HCT116 (cell line): ENCODE data around the gene CORO2B. TPM values are rescaled to one million over a fixed set of nuclear protein-coding genes. Genes with fewer than 3 reads are reported as not detected.

Experiments used
- ATAC-seq: fragments of 200-7000 bp; cut with Tn5 transposase; 2 replicates; pipeline ENCODE4 v1.9.1; 2020; ENCODE audit warnings: mild to moderate bottlenecking, moderate library complexity
- BruUV-seq: library from RNA; stranded (reverse); fragments of 400-500 nt; replicated peaks from 2 replicates; lab custom pipeline; 2021; lab: Mats Ljungman, UMichigan
- CTCF ChIA-PET: fragments of 300-600 bp; sonication (Branson Sonifier 250); formaldehyde crosslinking; loops from one replicate; lab custom pipeline; 2021; ENCODE audit warnings: antibody characterized with exemption; lab: Charles Lee
- POLR2A ChIA-PET: fragments of 300-600, 350-600 bp; sonication (Branson Sonifier 250); formaldehyde crosslinking; loops from one replicate; lab custom pipeline; 2021; ENCODE audit warnings: antibody characterized with exemption; lab: Charles Lee
- RAD21 ChIA-PET, 2 experiments: fragments of 300-600 bp; sonication (Branson Sonifier 250); formaldehyde crosslinking; loops; one replicate each; lab custom pipeline; 2023; ENCODE audit warnings: low total read pairs in 2 of 2; ENCODE audit not compliant: uncharacterized antibody in 2 of 2, unreplicated experiment in 2 of 2, low non-redundant PET in 1 of 2; lab: Charles Lee
- DNase-seq: peaks from one replicate; pipeline ENCODE4 v3.0.0-alpha.2; 2010; ENCODE audit warnings: low read depth, low spot score
- H2AFZ ChIP-seq: fragments of 200-600 bp; shearing (Covaris generic), sonication (generic); 2 replicates; pipeline ENCODE4 v1.6.1; 2017; ENCODE audit warnings: low read depth, mixed run types, mixed read lengths, antibody characterized with exemption, low read length; ENCODE audit not compliant: poor library complexity, severe bottlenecking
- H3K27ac ChIP-seq: 2 replicates; pipeline ENCODE4 v1.5.1; 2012; ENCODE audit warnings: low read depth, low read length
- H3K27me3 ChIP-seq: fragments of 200-600 bp; sonication (generic); 2 replicates; pipeline ENCODE4 v1.6.1; 2016; ENCODE audit warnings: mixed run types, low read length, mixed read lengths; ENCODE audit not compliant: insufficient read depth
- H3K36me3 ChIP-seq, 2 experiments: fragments of 200-500 bp in 1 of 2; fragments of 200-600 bp in 1 of 2; sonication (Bioruptor generic) in 1 of 2; sonication (generic) in 1 of 2; 2 replicates each; pipeline versions ENCODE4 v1.5.1 to v1.6.1; 2014 to 2016; ENCODE audit warnings: low read length in 2 of 2, inconsistent platforms in 1 of 2, mixed read lengths in 1 of 2, mixed run types in 1 of 2; ENCODE audit not compliant: insufficient read depth in 2 of 2, control insufficient read depth in 1 of 2
- H3K4me1 ChIP-seq, 2 experiments: fragments of 200-600 bp in 1 of 2; sonication (generic) in 1 of 2; 2 replicates each; pipeline versions ENCODE4 v1.5.1 to v1.6.1; 2012 to 2017; ENCODE audit warnings: low read length in 2 of 2, inconsistent platforms in 1 of 2, mild to moderate bottlenecking in 1 of 2, mixed read lengths in 1 of 2, mixed run types in 1 of 2, moderate library complexity in 1 of 2; ENCODE audit not compliant: insufficient read depth in 2 of 2, control insufficient read depth in 1 of 2
- H3K4me2 ChIP-seq: fragments of 200-600 bp; sonication (generic); 2 replicates; pipeline ENCODE4 v1.6.1; 2017; ENCODE audit warnings: mixed run types, low read length, mixed read lengths
- H3K4me3 ChIP-seq, 2 experiments: fragments of 200-600 bp in 1 of 2; sonication (generic) in 1 of 2; replicated peaks in 1 of 2; 2 replicates each; pipeline ENCODE4 v1.5.1; 2011 to 2016; ENCODE audit warnings: low read length in 2 of 2, control low read depth in 1 of 2, low read depth in 1 of 2, mild to moderate bottlenecking in 1 of 2, mixed read lengths in 1 of 2, mixed run types in 1 of 2
- H3K79me2 ChIP-seq: fragments of 200-600 bp; sonication (generic); 2 replicates; pipeline ENCODE4 v1.6.1; 2017; ENCODE audit warnings: mild to moderate bottlenecking, mixed run types, low read length, moderate library complexity, mixed read lengths; ENCODE audit not compliant: insufficient read depth
- H3K9ac ChIP-seq: fragments of 200-600 bp; sonication (generic); 2 replicates; pipeline ENCODE4 v1.6.1; 2016; ENCODE audit warnings: low read length, mixed read lengths
- H3K9me2 ChIP-seq: fragments of 200-600 bp; sonication (generic), shearing (Covaris generic); 2 replicates; pipeline ENCODE4 v1.6.1; 2017; ENCODE audit warnings: mixed run types, mild to moderate bottlenecking, moderate library complexity; ENCODE audit not compliant: insufficient read depth
- H3K9me3 ChIP-seq, 2 experiments: fragments of 200-500 bp in 1 of 2; fragments of 200-600 bp in 1 of 2; sonication (Bioruptor generic) in 1 of 2; sonication (generic) in 1 of 2; 2 replicates each; pipeline ENCODE4 v1.6.1; 2014 to 2017; ENCODE audit warnings: low read length in 2 of 2, mixed read lengths in 2 of 2, inconsistent platforms in 1 of 2, low read depth in 1 of 2, mild to moderate bottlenecking in 1 of 2, mixed run types in 1 of 2, moderate library complexity in 1 of 2; ENCODE audit not compliant: control insufficient read depth in 1 of 2, insufficient read depth in 1 of 2
- H4K20me1 ChIP-seq: fragments of 200-600 bp; sonication (generic), shearing (Covaris generic); 2 replicates; pipeline ENCODE4 v1.6.1; 2017; ENCODE audit warnings: mixed run types, mild to moderate bottlenecking, moderate library complexity; ENCODE audit not compliant: insufficient read depth
- CBX3 ChIP-seq: IDR thresholded peaks from 2 replicates; pipeline ENCODE4 v1.6.1; 2012; ENCODE audit warnings: low read depth
- CEBPB ChIP-seq: IDR thresholded peaks from 2 replicates; pipeline ENCODE4 v1.6.1; 2012; ENCODE audit warnings: low read depth
- CTCF ChIP-seq, 3 experiments: fragments of 200-600 bp in 1 of 3; sonication (generic) in 1 of 3; IDR thresholded peaks in 2 of 3; conservative IDR thresholded peaks in 1 of 3; 2 replicates each; pipeline ENCODE4 v1.5.1; 2012 to 2017; ENCODE audit warnings: low read depth in 2 of 3, low read length in 2 of 3, antibody characterized with exemption in 1 of 3, borderline replicate concordance in 1 of 3, control low read depth in 1 of 3, mild to moderate bottlenecking in 1 of 3, mixed read lengths in 1 of 3, mixed run types in 1 of 3, moderate library complexity in 1 of 3; ENCODE audit not compliant: insufficient read depth in 1 of 3
- EGR1 ChIP-seq: IDR thresholded peaks from 2 replicates; pipeline ENCODE4 v1.6.1; 2012; ENCODE audit warnings: low read depth
- ELF1 ChIP-seq: IDR thresholded peaks from 2 replicates; pipeline ENCODE4 v1.6.1; 2012; ENCODE audit warnings: low read depth, borderline replicate concordance
- EZH2 ChIP-seq: fragments of 200-600 bp; sonication (generic); IDR thresholded peaks from 2 replicates; pipeline ENCODE4 v1.6.1; 2017; ENCODE audit warnings: antibody characterized with exemption, mixed run types
- EZH2phosphoT487 ChIP-seq: fragments of 200-600 bp; IDR thresholded peaks from 2 replicates; pipeline ENCODE4 v1.6.1; 2018; ENCODE audit warnings: antibody characterized with exemption, borderline replicate concordance
- FOSL1 ChIP-seq: IDR thresholded peaks from 2 replicates; pipeline ENCODE4 v1.6.1; 2012; ENCODE audit warnings: low read depth
- MAX ChIP-seq: IDR thresholded peaks from 2 replicates; pipeline ENCODE4 v1.6.1; 2012
- POLR2A ChIP-seq: IDR thresholded peaks from 2 replicates; pipeline ENCODE4 v1.7.0; 2011; ENCODE audit warnings: borderline replicate concordance; ENCODE audit not compliant: insufficient read depth, insufficient read length; ENCODE audit errors: extremely low read depth
- RAD21 ChIP-seq: IDR thresholded peaks from 2 replicates; pipeline ENCODE4 v1.6.1; 2012; ENCODE audit warnings: low read depth, mild to moderate bottlenecking
- REST ChIP-seq: IDR thresholded peaks from 2 replicates; pipeline ENCODE4 v1.6.1; 2012; ENCODE audit warnings: low read depth
- SIN3A ChIP-seq: IDR thresholded peaks from 2 replicates; pipeline ENCODE4 v1.6.1; 2012; ENCODE audit warnings: low read depth
- SRF ChIP-seq: IDR thresholded peaks from 2 replicates; pipeline ENCODE4 v1.6.1; 2012; ENCODE audit warnings: low read depth
- YY1 ChIP-seq: IDR thresholded peaks from 2 replicates; pipeline ENCODE4 v1.6.1; 2011; ENCODE audit warnings: low read length, low read depth, moderate library complexity, mild to moderate bottlenecking; ENCODE audit not compliant: insufficient replicate concordance; ENCODE audit errors: extremely low read depth
- ZFX ChIP-seq: fragments of 450-650 bp; IDR thresholded peaks from 2 replicates; pipeline ENCODE4 v1.6.1; 2017
- ZNF274 ChIP-seq: fragments of 200-500 bp; sonication (Bioruptor generic); IDR thresholded peaks from 2 replicates; pipeline ENCODE4 v1.6.1; 2014; ENCODE audit warnings: mild to moderate bottlenecking, low read depth, low read length, inconsistent platforms
- intact Hi-C: fragments of 100-400 bp; cut with micrococcal nuclease; formaldehyde crosslinking; loops from 2 replicates; pipeline ENCODE4 v1.10.0; 2022
- total RNA-seq: library from RNA; stranded (reverse); gene quantifications from one replicate; pipeline ENCODE4 v1.2.1, GENCODE V29; 2021; ENCODE audit not compliant: unreplicated experiment

The CORO2B gene
- total RNA-seq, 1 experiment from 2014 or later = 2.8 TPM

GRCh38 chr15:68721886-68722285, 143.1 kb downstream of the CORO2B start:
- H3K9me3 ChIP-seq = no peaks in the 10 kb centered on the region
- H3K79me2 ChIP-seq = no peaks in the 10 kb centered on the region
- no peak overlapping the region for H3K9ac ChIP-seq
- TF ChIP-seq RAD21 (no peak), YY1 (no peak), CEBPB (no peak), SIN3A (no peak), EZH2phosphoT487 (no peak)
- ChIA-PET CTCF (no interaction called here), POLR2A (no interaction called here), RAD21 (no interaction called here)
- H2AFZ ChIP-seq = no peak overlapping the region
- intact Hi-C loops = no loop called here
- BruUV-seq = no TSS peak
- H3K27me3 ChIP-seq = no peaks in the 10 kb centered on the region
- ATAC-seq (no peak), DNase-seq (no peak)
- H3K9me2 ChIP-seq = no peaks in the 10 kb centered on the region
- H3K4me3 ChIP-seq = no peak overlapping the region
- H3K36me3 ChIP-seq = no peaks in the 10 kb centered on the region
- no peak overlapping the region for H3K4me2 ChIP-seq
- H3K27ac ChIP-seq = no peak overlapping the region
- no peaks in the 10 kb centered on the region for H4K20me1 ChIP-seq
- H3K4me1 ChIP-seq = no peaks in the 10 kb centered on the region

GRCh38 chr15:68725736-68726135, 146.9 kb downstream of the CORO2B start:
- H3K27me3 ChIP-seq = no peaks in the 10 kb centered on the region
- no peaks in the 10 kb centered on the region for H3K36me3 ChIP-seq
- TF ChIP-seq CBX3 (no peak), CEBPB (no peak), ZNF274 (no peak), REST (no peak), EGR1 (no peak), ZFX (no peak), EZH2 (no peak), MAX (no peak), RAD21 (no peak), ELF1 (no peak), CTCF (IDR thresholded peaks at IDR 0.05 in 2 of 3, conservative IDR thresholded peaks at IDR 0.05 in 1 of 3; ENCODE audit: borderline replicate concordance in 1 of 3, insufficient read depth in 1 of 3, low read depth in 2 of 3, low read length in 2 of 3) (no peak), SIN3A (no peak), POLR2A (no peak), SRF (no peak), FOSL1 (no peak)
- TF ChIP-seq, all 23 proteins: peak for 0
- RAD21 ChIA-PET = no interaction called here
- H4K20me1 ChIP-seq = no peaks in the 10 kb centered on the region
- no peaks in the 10 kb centered on the region for H3K9me3 ChIP-seq
- CTCF ChIA-PET = interaction anchor here (2.6 kb wide), 1 partner anchor 150 kb away, joined by 14 read pairs; no protein-coding TSS in a partner anchor
- no peak overlapping the region for H3K4me2 ChIP-seq
- no peak overlapping the region for H3K4me3 ChIP-seq
- no peaks in the 10 kb centered on the region for H3K9me2 ChIP-seq
- H3K9ac ChIP-seq = no peak overlapping the region
- intact Hi-C loops = no loop called here
- H3K27ac ChIP-seq = no peak overlapping the region
- BruUV-seq = no TSS peak
- ATAC-seq (no peak), DNase-seq (no peak)
- no peaks in the 10 kb centered on the region for H3K79me2 ChIP-seq
- no peak overlapping the region for H2AFZ ChIP-seq
- no peaks in the 10 kb centered on the region; a peak in 1 of 4 replicates for H3K4me1 ChIP-seq
- POLR2A ChIA-PET = interaction anchor here (0.6 kb wide), 1 partner anchor 11 kb away, joined by 3 read pairs; no protein-coding TSS in a partner anchor
